ENCODE results near the gene SNX25. TPM values are rescaled to one million over a fixed set of nuclear protein-coding genes. Genes with fewer than 3 reads are reported as not detected.

The SNX25 gene
- total and polyA plus RNA-seq, 2 experiments from 2014 or later = 6.9 to 25.0 TPM

DNA sequence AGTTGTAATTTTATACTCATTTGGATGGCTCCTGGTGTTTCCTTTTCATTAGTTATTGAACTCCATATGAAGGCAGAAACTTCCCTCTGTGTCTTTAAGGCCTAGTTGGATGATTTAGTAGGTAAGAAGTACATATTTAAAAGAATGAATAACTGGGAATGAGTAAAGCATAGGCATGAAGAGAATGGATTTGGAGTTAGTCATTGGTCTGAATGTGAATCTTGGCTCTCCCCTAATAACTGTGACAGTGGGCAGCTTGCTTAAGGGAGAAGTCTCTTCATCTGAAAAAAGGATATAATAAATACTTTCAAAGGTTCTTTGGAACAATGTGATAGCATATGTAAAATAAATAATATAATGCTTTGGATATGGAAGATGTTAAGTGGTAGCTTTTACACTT lies 13.2 kb downstream of the SNX25 start:
- no peak overlapping the region for H3K4me3 Mint-ChIP-seq
- H3K4me3 ChIP-seq = no peak overlapping the region
- H3K9me2 ChIP-seq (ENCODE audit: insufficient read depth) = no peaks in the 10 kb centered on the region
- H3K36me3 Mint-ChIP-seq (ENCODE audit: low read depth) = no peaks in the 10 kb centered on the region; the same call in 2 of the 3 replicates
- no peak overlapping the region for H2AFZ ChIP-seq
- DNase-seq (ENCODE audit: low spot score) (no peak), ATAC-seq (no peak)
- H3K4me1 Mint-ChIP-seq = peaks cover 18% of the 10 kb centered on the region
- no peak overlapping the region for H3K4me2 ChIP-seq
- 0 out of 2 replicates have a peak, but pooled peaks cover 6% of the 10 kb centered on the region for H3F3A ChIP-seq (replicated peaks; ENCODE audit: low read depth)
- H4K20me1 ChIP-seq (replicated peaks; ENCODE audit: insufficient read depth) = no peaks in the 10 kb centered on the region; the same call in 1 of the 2 replicates
- H3K27me3 Mint-ChIP-seq (ENCODE audit: insufficient read depth, low read depth, poor library complexity) = no peaks in the 10 kb centered on the region
- H3K27ac Mint-ChIP-seq = no peak overlapping the region
- peaks cover 73% of the 10 kb centered on the region for H3K79me2 ChIP-seq (replicated peaks; ENCODE audit: insufficient read depth)
- H3K9me3 Mint-ChIP-seq = no peaks in the 10 kb centered on the region; the same call in 2 of the 3 replicates
- H3K4me1 ChIP-seq (ENCODE audit: insufficient read depth) = 0 out of 2 replicates have a peak, but pooled peaks cover 4% of the 10 kb centered on the region
- H3K36me3 ChIP-seq (ENCODE audit: insufficient read depth) = no peaks in the 10 kb centered on the region
- TF ChIP-seq EZH2 (IDR thresholded peaks at IDR 0.05; ENCODE audit: low read depth, unreplicated experiment) = no peak
- no peak for TF ChIP-seq ZNF462 (CRISPR knock-in tag; IDR thresholded peaks at IDR 0.05)
- TF ChIP-seq NANOG (IDR thresholded peaks at IDR 0.05; ENCODE audit: borderline replicate concordance) = no peak
- TF ChIP-seq, protein P1, sequence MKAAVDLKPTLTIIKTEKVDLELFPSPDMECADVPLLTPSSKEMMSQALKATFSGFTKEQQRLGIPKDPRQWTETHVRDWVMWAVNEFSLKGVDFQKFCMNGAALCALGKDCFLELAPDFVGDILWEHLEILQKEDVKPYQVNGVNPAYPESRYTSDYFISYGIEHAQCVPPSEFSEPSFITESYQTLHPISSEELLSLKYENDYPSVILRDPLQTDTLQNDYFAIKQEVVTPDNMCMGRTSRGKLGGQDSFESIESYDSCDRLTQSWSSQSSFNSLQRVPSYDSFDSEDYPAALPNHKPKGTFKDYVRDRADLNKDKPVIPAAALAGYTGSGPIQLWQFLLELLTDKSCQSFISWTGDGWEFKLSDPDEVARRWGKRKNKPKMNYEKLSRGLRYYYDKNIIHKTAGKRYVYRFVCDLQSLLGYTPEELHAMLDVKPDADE (IDR thresholded peaks at IDR 0.05) = no peak
- no peak for TF ChIP-seq CTCF (conservative IDR thresholded peaks at IDR 0.05; ENCODE audit: low read depth in 2 of 2)
- H3K27me3 ChIP-seq (ENCODE audit: insufficient read depth) = no peaks in the 10 kb centered on the region
- no peak overlapping the region for H3K27ac ChIP-seq (ENCODE audit: low read depth)

Data from GM23338 (cell line).